ENCODE results near the gene TMIGD1. TPM values are rescaled to one million over a fixed set of nuclear protein-coding genes. Genes with fewer than 3 reads are reported as not detected.

TMIGD1 gene
- total RNA-seq, result not detected in 2 replicates

GRCh38 chr17:30333503-30334360 lies at the start of gene TMIGD1:
TSS of gene TMIGD1 (minus strand) at chr17:30334057. CDS start at chr17:30332133, 1,924 bp downstream.
- peaks cover 40% of the 10 kb centered on the region for H3K4me1 Mint-ChIP-seq
- no peak for DNase-seq
- intact Hi-C loops (cut with micrococcal nuclease), result loop anchor here (2.0 kb wide), 1 partner anchor 217 kb away; the partner anchor contains the start of gene NSRP1
- peaks cover 6% of the 10 kb centered on the region for H3K27me3 Mint-ChIP-seq
- H3K4me3 Mint-ChIP-seq, result peak within 1 kb of the TSS; percentile 39
- peak within 1 kb of the TSS; percentile 75 for H3K27ac Mint-ChIP-seq
- peaks cover 4% of the 10 kb centered on the region for H3K9me3 Mint-ChIP-seq
- no peaks in the 10 kb centered on the region for H3K36me3 Mint-ChIP-seq (ENCODE audit: low read depth)

GRCh38 chr17:30382345-30382744 lies 48.5 kb upstream of the TMIGD1 start:
- no peak overlapping the region for H3K27ac Mint-ChIP-seq
- intact Hi-C loops (cut with micrococcal nuclease), result no loop called here
- peaks cover 29% of the 10 kb centered on the region for H3K36me3 Mint-ChIP-seq (ENCODE audit: low read depth)
- peaks cover 44% of the 10 kb centered on the region for H3K4me1 Mint-ChIP-seq
- DNase-seq, result no peak
- no peaks in the 10 kb centered on the region for H3K27me3 Mint-ChIP-seq
- H3K9me3 Mint-ChIP-seq, result no peaks in the 10 kb centered on the region
- H3K4me3 Mint-ChIP-seq, result no peak overlapping the region

- Mint-ChIP-seq H3K36me3 (ENCODE audit: low read depth) (peaks cover 26% of the 10 kb centered on the region), H3K4me1 (peaks cover 52% of the 10 kb centered on the region), H3K4me3 (peak overlapping the region; percentile 75), H3K27ac (no peak overlapping the region), H3K27me3 (no peaks in the 10 kb centered on the region), H3K9me3 (no peaks in the 10 kb centered on the region)
- intact Hi-C loops (cut with micrococcal nuclease), result loop anchor here (2.0 kb wide), 1 partner anchor 40 kb away; no protein-coding TSS in a partner anchor
- DNase-seq, result no peak
Observed at GRCh38 chr17:30381340-30381659, 47.4 kb upstream of the TMIGD1 start.

- peaks cover 23% of the 10 kb centered on the region for H3K36me3 Mint-ChIP-seq (ENCODE audit: low read depth)
Observed at GRCh38 chr17:30380643-30381339, 46.9 kb upstream of the TMIGD1 start.

GRCh38 chr17:30379903-30380381 lies 46.1 kb upstream of the TMIGD1 start:
- H3K9me3 Mint-ChIP-seq, result no peaks in the 10 kb centered on the region
- intact Hi-C loops (cut with micrococcal nuclease), result loop anchor here (2.0 to 5.0 kb wide), 3 partner anchors 32 to 97 kb away; partner anchors contain the start of gene GOSR1
- peak overlapping the region; percentile 69 for H3K27ac Mint-ChIP-seq
- H3K27me3 Mint-ChIP-seq, result no peaks in the 10 kb centered on the region
- H3K4me1 Mint-ChIP-seq, result peaks cover 52% of the 10 kb centered on the region
- peak; percentile 63 for DNase-seq
- peak overlapping the region; percentile 75 for H3K4me3 Mint-ChIP-seq
- H3K36me3 Mint-ChIP-seq (ENCODE audit: low read depth), result peaks cover 17% of the 10 kb centered on the region

More at GRCh38 chr17:30380643-30381339, 46.9 kb upstream of the TMIGD1 start:
- Mint-ChIP-seq H3K4me1 (peaks cover 52% of the 10 kb centered on the region), H3K27ac (no peak overlapping the region), H3K27me3 (no peaks in the 10 kb centered on the region), H3K4me3 (peak overlapping the region; percentile 75), H3K9me3 (no peaks in the 10 kb centered on the region)
- intact Hi-C loops (cut with micrococcal nuclease), result loop anchor here (2.0 kb wide), 1 partner anchor 40 kb away; no protein-coding TSS in a partner anchor
- no peak for DNase-seq

GRCh38 chr17:30379303-30379902 lies 45.5 kb upstream of the TMIGD1 start:
- peak overlapping the region; percentile 75 for H3K4me3 Mint-ChIP-seq
- H3K4me1 Mint-ChIP-seq, result peaks cover 52% of the 10 kb centered on the region
- peak; percentile 79 for DNase-seq
- no peaks in the 10 kb centered on the region for H3K27me3 Mint-ChIP-seq
- peak overlapping the region; percentile 69 for H3K27ac Mint-ChIP-seq
- intact Hi-C loops (cut with micrococcal nuclease), result loop anchor here (5.0 kb wide), 2 partner anchors 33 to 98 kb away; partner anchors contain the start of gene GOSR1
- H3K36me3 Mint-ChIP-seq (ENCODE audit: low read depth), result peaks cover 16% of the 10 kb centered on the region
- H3K9me3 Mint-ChIP-seq, result no peaks in the 10 kb centered on the region

- Mint-ChIP-seq H3K27ac (peak within 1 kb of the TSS; percentile 90), H3K4me1 (peaks cover 51% of the 10 kb centered on the region), H3K27me3 (no peaks in the 10 kb centered on the region), H3K36me3 (ENCODE audit: low read depth) (peaks cover 16% of the 10 kb centered on the region), H3K4me3 (peak within 1 kb of the TSS; percentile 84), H3K9me3 (no peaks in the 10 kb centered on the region)
- intact Hi-C loops (cut with micrococcal nuclease), result loop anchor here (1.0 to 5.0 kb wide), 4 partner anchors 15 to 98 kb away; partner anchors contain the start of gene GOSR1
- peak; percentile 100 for DNase-seq
Observed at GRCh38 chr17:30378825-30379302, 45.0 kb upstream of the TMIGD1 start, which contains the start of gene CPD. TSS of gene CPD (plus strand) at chr17:30378927. CDS start at chr17:30378981, 54 bp downstream.

GRCh38 chr17:30378241-30378824 lies 44.5 kb upstream of the TMIGD1 start:
- H3K27ac Mint-ChIP-seq, result peak overlapping the region; percentile 90
- intact Hi-C loops (cut with micrococcal nuclease), result loop anchor here (1.0 to 5.0 kb wide), 4 partner anchors 14 to 99 kb away; partner anchors contain the start of gene GOSR1
- peaks cover 49% of the 10 kb centered on the region for H3K4me1 Mint-ChIP-seq
- H3K9me3 Mint-ChIP-seq, result no peaks in the 10 kb centered on the region
- H3K36me3 Mint-ChIP-seq (ENCODE audit: low read depth), result peaks cover 16% of the 10 kb centered on the region
- DNase-seq, result peak; percentile 89
- no peaks in the 10 kb centered on the region for H3K27me3 Mint-ChIP-seq
- H3K4me3 Mint-ChIP-seq, result peak overlapping the region; percentile 84

GRCh38 chr17:30377574-30378240 lies 43.9 kb upstream of the TMIGD1 start:
- peaks cover 14% of the 10 kb centered on the region for H3K36me3 Mint-ChIP-seq (ENCODE audit: low read depth)
- H3K27me3 Mint-ChIP-seq, result no peaks in the 10 kb centered on the region
- intact Hi-C loops (cut with micrococcal nuclease), result loop anchor here (1.0 to 5.0 kb wide), 4 partner anchors 13 to 100 kb away; partner anchors contain the start of gene GOSR1
- H3K4me3 Mint-ChIP-seq, result peak overlapping the region; percentile 84
- no peaks in the 10 kb centered on the region for H3K9me3 Mint-ChIP-seq
- H3K27ac Mint-ChIP-seq, result peak overlapping the region; percentile 90
- H3K4me1 Mint-ChIP-seq, result peaks cover 49% of the 10 kb centered on the region
- no peak for DNase-seq

GRCh38 chr17:30376621-30377452 lies 43.0 kb upstream of the TMIGD1 start:
- DNase-seq, result no peak
- Mint-ChIP-seq H3K9me3 (no peaks in the 10 kb centered on the region), H3K27ac (peak overlapping the region; percentile 72), H3K4me1 (peaks cover 50% of the 10 kb centered on the region), H3K36me3 (ENCODE audit: low read depth) (peaks cover 12% of the 10 kb centered on the region), H3K27me3 (no peaks in the 10 kb centered on the region), H3K4me3 (peak overlapping the region; percentile 84)
- intact Hi-C loops (cut with micrococcal nuclease), result loop anchor here (5.0 kb wide), 2 partner anchors 35 to 100 kb away; partner anchors contain the start of gene GOSR1

GRCh38 chr17:30375661-30376060 lies 41.8 kb upstream of the TMIGD1 start:
- DNase-seq, result no peak
- no peak overlapping the region for H3K27ac Mint-ChIP-seq
- intact Hi-C loops (cut with micrococcal nuclease), result loop anchor here (5.0 kb wide), 2 partner anchors 37 to 102 kb away; partner anchors contain the start of gene GOSR1
- no peaks in the 10 kb centered on the region for H3K27me3 Mint-ChIP-seq
- no peaks in the 10 kb centered on the region for H3K9me3 Mint-ChIP-seq
- peaks cover 4% of the 10 kb centered on the region for H3K36me3 Mint-ChIP-seq (ENCODE audit: low read depth)
- no peak overlapping the region for H3K4me3 Mint-ChIP-seq
- peaks cover 46% of the 10 kb centered on the region for H3K4me1 Mint-ChIP-seq

GRCh38 chr17:30372755-30373154 lies 38.9 kb upstream of the TMIGD1 start:
- DNase-seq, result peak; percentile 67
- no peaks in the 10 kb centered on the region for H3K36me3 Mint-ChIP-seq (ENCODE audit: low read depth)
- H3K4me3 Mint-ChIP-seq, result no peak overlapping the region
- H3K27ac Mint-ChIP-seq, result peak overlapping the region; percentile 15
- intact Hi-C loops (cut with micrococcal nuclease), result no loop called here
- no peaks in the 10 kb centered on the region for H3K27me3 Mint-ChIP-seq
- peaks cover 31% of the 10 kb centered on the region for H3K4me1 Mint-ChIP-seq
- no peaks in the 10 kb centered on the region for H3K9me3 Mint-ChIP-seq
